Measurements from ENCODE around the gene SDK1. TPM values are rescaled to one million over a fixed set of nuclear protein-coding genes. Genes with fewer than 3 reads are reported as not detected.
A peak's percentile ranks its signal among the peaks of the same experiment; 100 is the strongest.

SDK1 gene
- total RNA-seq, 1 experiment from 2014 or later = 20.0 TPM

DNA sequence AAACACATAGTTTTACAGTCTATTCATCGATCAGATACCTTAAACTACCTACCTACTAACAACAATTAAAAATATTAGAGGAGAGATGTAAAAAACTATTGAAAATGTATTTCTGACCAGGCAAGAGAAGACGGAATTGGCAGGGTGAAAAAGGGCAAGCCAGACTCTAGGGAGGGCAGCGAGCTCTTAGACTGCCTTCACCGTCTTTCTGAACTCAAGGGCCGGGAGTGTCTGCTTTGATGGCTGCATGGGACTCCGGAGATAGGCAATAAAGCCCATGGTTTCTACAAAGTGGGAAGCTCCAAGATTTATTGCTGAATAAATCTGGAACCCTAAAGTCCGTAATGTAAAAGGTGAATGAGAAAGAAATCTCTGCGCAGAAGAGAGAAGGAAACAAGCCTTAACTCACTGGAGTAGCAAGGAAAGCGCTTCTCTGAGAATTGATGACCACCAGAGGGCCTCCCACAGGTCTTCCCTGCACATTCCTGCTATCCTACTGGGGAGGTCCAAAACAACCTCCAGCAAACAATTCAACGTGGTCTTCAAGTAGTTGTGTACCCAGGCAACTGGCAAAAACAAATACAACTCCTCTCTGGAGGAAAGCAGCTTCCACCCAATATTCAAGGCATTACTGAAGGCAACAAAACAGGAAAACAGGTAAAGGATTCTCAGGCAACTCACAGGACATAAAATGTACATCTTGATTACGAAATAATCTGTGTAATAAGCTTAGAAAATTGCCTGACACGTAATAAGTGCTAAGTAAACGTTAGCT is 181.3 kb downstream of the SDK1 start:
- CTCF ChIA-PET = interaction anchor here (0.7 to 1.7 kb wide), 6 partner anchors 10 to 279 kb away, joined by 3 to 5 read pairs (median 4); no protein-coding TSS in a partner anchor
- Mint-ChIP-seq H3K4me3 (ENCODE audit: low read depth, unreplicated experiment) (no peak overlapping the region), H3K27ac (ENCODE audit: unreplicated experiment) (no peak overlapping the region), H3K36me3 (ENCODE audit: insufficient read depth, unreplicated experiment) (no peaks in the 10 kb centered on the region), H3K4me1 (ENCODE audit: low read depth, unreplicated experiment) (peaks cover 11% of the 10 kb centered on the region), H3K27me3 (ENCODE audit: unreplicated experiment) (no peaks in the 10 kb centered on the region), H3K9me3 (ENCODE audit: low read depth, unreplicated experiment) (no peaks in the 10 kb centered on the region)
- DNase-seq = peak; percentile 68
- TF ChIP-seq, protein P1, sequence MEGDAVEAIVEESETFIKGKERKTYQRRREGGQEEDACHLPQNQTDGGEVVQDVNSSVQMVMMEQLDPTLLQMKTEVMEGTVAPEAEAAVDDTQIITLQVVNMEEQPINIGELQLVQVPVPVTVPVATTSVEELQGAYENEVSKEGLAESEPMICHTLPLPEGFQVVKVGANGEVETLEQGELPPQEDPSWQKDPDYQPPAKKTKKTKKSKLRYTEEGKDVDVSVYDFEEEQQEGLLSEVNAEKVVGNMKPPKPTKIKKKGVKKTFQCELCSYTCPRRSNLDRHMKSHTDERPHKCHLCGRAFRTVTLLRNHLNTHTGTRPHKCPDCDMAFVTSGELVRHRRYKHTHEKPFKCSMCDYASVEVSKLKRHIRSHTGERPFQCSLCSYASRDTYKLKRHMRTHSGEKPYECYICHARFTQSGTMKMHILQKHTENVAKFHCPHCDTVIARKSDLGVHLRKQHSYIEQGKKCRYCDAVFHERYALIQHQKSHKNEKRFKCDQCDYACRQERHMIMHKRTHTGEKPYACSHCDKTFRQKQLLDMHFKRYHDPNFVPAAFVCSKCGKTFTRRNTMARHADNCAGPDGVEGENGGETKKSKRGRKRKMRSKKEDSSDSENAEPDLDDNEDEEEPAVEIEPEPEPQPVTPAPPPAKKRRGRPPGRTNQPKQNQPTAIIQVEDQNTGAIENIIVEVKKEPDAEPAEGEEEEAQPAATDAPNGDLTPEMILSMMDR (IDR thresholded peaks at IDR 0.05; ENCODE audit: unreplicated experiment) = peak; percentile 81
- intact Hi-C loops (cut with micrococcal nuclease; ENCODE audit: unreplicated experiment) = loop anchor here (10.0 kb wide), 2 partner anchors 162 to 282 kb away; no protein-coding TSS in a partner anchor
- BruUV-seq (replicated peaks) = no TSS peak

DNA sequence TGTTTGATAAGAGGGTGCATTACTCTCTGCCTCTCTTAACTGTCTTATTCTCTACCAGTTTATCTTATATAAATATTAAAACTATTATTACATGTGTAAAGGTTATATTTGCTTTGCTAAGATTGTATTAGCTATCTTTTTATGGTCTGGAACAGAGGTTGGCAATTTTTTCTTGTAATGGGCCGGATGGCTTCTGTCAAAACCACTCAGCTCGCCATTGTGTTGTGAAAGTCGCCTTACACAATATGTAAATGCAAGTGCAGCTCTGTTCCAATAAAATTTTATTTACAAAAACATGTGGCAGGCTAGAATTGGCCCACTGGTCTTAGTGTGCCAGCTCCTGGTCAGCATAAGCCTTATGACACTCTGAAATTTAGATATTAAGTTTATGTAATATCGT is 185.8 kb downstream of the SDK1 start:
- H3K4me1 Mint-ChIP-seq (ENCODE audit: low read depth, unreplicated experiment) = peaks cover 11% of the 10 kb centered on the region
- intact Hi-C loops (cut with micrococcal nuclease; ENCODE audit: unreplicated experiment) = loop anchor here (10.0 kb wide), 2 partner anchors 158 to 278 kb away; no protein-coding TSS in a partner anchor
- no peak overlapping the region for H3K4me3 Mint-ChIP-seq (ENCODE audit: low read depth, unreplicated experiment)
- no peaks in the 10 kb centered on the region for H3K36me3 Mint-ChIP-seq (ENCODE audit: insufficient read depth, unreplicated experiment)
- H3K27me3 Mint-ChIP-seq (ENCODE audit: unreplicated experiment) = no peaks in the 10 kb centered on the region
- no peak overlapping the region for H3K27ac Mint-ChIP-seq (ENCODE audit: unreplicated experiment)
- CTCF ChIA-PET = no interaction called here
- DNase-seq = no peak
- BruUV-seq (replicated peaks) = no TSS peak
- no peaks in the 10 kb centered on the region for H3K9me3 Mint-ChIP-seq (ENCODE audit: low read depth, unreplicated experiment)
- TF ChIP-seq, protein P1 (IDR thresholded peaks at IDR 0.05; ENCODE audit: unreplicated experiment) = no peak

DNA sequence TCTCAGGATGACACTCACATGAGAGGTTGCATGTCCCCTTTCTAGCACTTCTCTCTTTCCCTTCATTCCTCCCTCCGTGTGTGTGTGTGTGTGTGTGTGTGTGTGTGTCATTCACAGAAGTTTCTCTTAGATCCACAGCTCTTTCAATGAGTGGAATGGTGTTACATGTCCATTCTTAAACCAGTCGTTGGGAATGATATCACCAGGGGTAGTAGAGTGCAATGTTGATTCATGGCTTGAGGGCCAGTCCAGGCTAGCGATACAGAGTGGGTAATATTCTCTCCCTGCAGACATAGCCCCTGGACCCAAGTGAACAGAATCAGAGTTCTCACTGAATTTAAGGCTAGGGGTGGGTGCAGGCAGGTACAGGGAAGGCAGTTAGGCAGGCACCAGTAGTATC is 187.8 kb downstream of the SDK1 start:
- Mint-ChIP-seq H3K4me1 (ENCODE audit: low read depth, unreplicated experiment) (peaks cover 12% of the 10 kb centered on the region), H3K36me3 (ENCODE audit: insufficient read depth, unreplicated experiment) (no peaks in the 10 kb centered on the region), H3K4me3 (ENCODE audit: low read depth, unreplicated experiment) (no peak overlapping the region), H3K27ac (ENCODE audit: unreplicated experiment) (no peak overlapping the region), H3K9me3 (ENCODE audit: low read depth, unreplicated experiment) (no peaks in the 10 kb centered on the region), H3K27me3 (ENCODE audit: unreplicated experiment) (no peaks in the 10 kb centered on the region)
- CTCF ChIA-PET = interaction anchor here (0.6 to 0.7 kb wide), 5 partner anchors 10 to 932 kb away, joined by 3 to 4 read pairs (median 3); no protein-coding TSS in a partner anchor
- TF ChIP-seq, protein P1 (IDR thresholded peaks at IDR 0.05; ENCODE audit: unreplicated experiment) = no peak
- intact Hi-C loops (cut with micrococcal nuclease; ENCODE audit: unreplicated experiment) = loop anchor here (10.0 kb wide), 2 partner anchors 156 to 276 kb away; no protein-coding TSS in a partner anchor
- BruUV-seq (replicated peaks) = no TSS peak
- DNase-seq = no peak

DNA sequence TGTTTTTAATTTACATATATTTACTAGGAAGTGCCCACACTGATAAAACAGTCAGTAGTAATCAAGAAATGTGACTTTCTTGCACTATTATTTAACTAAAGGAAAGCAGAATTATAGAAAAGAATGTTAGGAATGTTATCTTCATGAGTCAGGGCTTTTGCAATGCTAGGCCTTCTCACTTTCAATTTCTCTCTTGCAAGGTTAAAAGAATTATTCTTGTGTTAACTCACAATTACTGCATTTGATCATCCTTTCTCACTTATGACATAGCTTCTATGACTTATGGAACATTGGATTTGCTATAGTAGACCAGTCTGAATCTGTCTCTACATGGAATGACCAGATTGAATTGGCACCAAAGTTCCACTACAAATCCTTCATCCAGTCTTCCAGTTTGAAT is 192.4 kb downstream of the SDK1 start:
- intact Hi-C loops (cut with micrococcal nuclease; ENCODE audit: unreplicated experiment) = no loop called here
- no peaks in the 10 kb centered on the region for H3K36me3 Mint-ChIP-seq (ENCODE audit: insufficient read depth, unreplicated experiment)
- H3K27ac Mint-ChIP-seq (ENCODE audit: unreplicated experiment) = no peak overlapping the region
- H3K9me3 Mint-ChIP-seq (ENCODE audit: low read depth, unreplicated experiment) = no peaks in the 10 kb centered on the region
- H3K4me3 Mint-ChIP-seq (ENCODE audit: low read depth, unreplicated experiment) = no peak overlapping the region
- H3K4me1 Mint-ChIP-seq (ENCODE audit: low read depth, unreplicated experiment) = peaks cover 14% of the 10 kb centered on the region
- TF ChIP-seq, protein P1 (IDR thresholded peaks at IDR 0.05; ENCODE audit: unreplicated experiment) = no peak
- BruUV-seq (replicated peaks) = no TSS peak
- DNase-seq = no peak
- CTCF ChIA-PET = no interaction called here
- H3K27me3 Mint-ChIP-seq (ENCODE audit: unreplicated experiment) = no peaks in the 10 kb centered on the region
